Activated T-cell treated with anti-CD3 and anti-CD28 coated beads for 1 hour (primary cell): ENCODE results near the gene PHF23.
A peak's percentile ranks its signal among the peaks of the same experiment; 100 is the strongest.
"Not testable (repeated sequence)": the region's sequence is repeated elsewhere in the genome, so short reads cannot be mapped to it uniquely, and the experiment has no call there.

ENCODE experiments used
- DNase-seq: peaks from one replicate; pipeline ENCODE4 v3.0.0-alpha.2; 2020; ENCODE audit warnings: low read depth

Gene PHF23

DNA sequence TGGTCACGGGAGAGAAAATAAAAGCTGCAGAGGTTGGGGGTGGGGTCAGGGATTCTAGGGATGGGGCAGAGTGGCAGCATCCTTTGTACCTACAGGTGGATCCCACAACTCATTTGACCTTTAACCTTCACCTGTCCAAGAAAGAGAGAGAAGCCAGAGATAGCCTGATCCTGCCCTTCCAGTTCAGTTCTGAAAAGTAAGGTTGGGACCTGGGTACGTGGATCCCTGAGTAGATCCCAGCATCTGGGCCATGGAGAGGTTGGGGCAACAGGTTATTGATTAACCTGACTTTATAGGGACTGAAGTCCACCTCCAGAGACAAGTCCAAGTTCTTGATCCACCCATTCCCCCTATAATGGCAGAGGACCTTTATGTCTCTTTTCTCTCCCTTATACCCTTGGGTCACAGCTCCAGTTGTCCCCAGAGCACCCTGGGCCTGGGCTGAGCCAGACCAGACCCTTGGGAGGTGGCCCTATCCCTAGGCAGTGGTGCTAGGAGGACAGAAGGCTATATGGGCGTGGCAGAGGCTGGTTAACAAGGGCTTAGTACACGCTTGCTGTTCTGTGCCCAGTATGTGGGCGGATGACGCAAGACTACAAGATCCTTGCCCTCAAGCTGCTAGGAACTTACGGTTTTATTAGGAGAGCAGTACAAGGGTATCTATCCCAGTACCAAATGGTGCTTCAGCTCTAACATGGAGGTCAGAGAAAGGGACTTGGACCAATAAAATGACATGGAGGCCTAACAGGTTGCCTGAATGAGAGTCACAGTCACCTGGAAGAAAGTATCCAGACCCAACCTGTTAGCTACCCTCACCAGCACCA is 19.7 kb upstream of the PHF23 start:
- DNase-seq = no peak

DNA sequence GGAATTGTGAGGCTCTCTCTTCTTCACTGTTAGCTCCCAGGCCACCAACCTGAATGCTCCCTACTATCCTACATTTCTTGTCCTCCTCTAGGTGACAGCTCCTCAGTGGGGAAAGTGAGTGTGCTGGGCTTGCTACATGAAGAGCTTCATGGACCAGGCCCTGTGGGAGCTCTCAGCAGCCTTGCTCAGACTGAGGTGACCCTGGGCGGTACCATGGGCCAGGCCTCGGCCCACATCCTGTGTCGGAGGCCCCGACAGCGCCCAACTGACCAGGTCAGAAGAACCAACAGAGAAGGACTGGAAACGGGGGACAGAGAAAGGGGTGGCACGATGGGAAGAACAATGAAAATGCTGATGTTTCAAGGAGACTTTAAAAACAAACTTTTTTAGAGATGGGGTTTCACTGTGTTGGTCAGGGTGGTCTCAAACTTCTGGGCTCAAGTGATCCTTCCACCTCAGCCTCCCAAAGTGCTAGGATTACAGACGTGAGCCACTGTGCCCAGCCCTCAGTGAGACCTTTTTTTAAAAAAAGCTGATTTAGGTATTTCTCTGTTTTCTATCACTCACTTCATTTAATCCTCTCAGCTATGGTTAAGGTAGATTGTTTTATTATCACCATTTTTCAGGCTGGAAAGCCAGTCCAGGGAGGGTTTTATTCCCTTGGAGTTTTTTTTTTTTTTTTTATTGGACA is 17.7 kb upstream of the PHF23 start:
- DNase-seq = no peak

DNA sequence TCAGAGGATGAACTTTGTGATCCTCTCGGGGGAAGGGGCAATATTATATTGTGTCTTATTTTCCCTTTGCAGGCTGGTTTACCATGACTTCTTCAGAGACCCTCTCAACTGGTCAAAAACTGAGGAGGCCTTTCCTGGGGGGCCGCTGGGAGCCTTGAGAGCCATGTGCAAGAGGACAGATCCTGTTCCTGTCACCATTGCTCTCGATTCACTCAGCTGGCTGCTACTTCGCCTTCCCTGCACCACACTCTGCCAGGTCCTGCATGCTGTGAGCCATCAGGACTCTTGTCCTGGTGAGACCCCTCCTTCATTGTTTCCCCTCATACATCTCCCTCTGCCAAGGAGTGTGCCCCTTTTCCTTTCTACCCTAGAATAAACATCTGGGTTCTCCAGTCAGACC is 15.3 kb upstream of the PHF23 start:
- no peak for DNase-seq

DNA sequence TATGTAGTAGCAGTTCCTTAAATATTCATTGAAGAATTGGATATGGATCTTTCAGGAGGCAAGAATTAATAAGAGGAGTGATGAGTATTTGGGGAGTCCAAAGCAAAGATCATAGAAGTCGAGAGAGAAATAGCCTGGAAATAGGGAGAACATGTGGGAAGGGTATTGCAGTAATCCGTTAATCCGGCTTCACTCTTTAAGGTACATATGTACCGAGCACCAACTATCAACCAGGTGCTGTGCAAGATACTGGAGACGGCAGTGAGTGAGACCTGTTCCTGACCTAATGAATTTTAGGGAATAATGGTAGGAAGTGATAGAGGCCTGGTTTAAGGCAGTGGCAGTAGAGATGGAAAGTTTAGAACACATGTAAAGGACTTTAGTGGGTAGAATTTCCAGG is 13.8 kb upstream of the PHF23 start:
- no peak for DNase-seq

DNA sequence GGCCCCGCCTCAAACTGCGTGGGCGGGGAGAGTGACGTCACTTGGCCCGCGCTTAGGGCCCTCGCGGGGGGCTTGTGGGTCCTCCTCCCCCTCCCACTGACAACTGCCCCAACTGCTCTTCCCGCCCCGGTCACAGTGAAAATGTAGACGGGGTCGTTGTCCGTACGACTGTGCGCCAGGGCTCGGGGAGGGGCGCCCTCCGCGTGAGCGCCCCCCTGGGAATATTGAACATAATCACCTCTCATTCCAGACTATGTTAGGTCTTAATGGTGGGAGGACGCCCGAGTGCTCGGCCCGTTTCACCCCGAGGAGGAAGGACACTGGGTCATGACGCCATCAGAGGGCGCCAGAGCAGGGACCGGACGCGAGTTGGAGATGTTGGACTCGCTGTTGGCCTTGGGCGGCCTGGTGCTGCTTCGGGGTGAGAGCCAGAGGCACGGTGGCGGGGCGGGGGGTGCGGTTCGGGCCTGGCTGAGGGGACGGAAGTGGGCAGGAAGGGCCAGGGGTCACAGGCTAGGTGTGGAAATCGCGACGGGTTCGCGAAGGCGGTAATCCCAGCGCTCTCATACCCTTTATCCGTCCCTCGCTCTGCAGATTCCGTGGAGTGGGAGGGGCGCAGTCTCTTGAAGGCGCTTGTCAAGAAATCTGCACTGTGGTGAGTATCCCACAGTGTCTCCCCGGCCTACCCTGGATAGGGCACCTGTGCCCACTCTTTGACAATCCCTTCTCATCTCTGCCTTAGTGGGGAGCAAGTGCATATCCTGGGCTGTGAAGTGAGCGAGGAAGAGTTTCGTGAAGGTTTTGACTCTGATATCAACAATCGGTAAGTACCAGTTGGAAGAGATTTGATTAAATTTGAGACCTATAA is 13.2 kb upstream of the PHF23 start, which contains the start of gene ELP5:
Gene ELP5, plus strand, starts transcription at position 40 of the 868 bp plus-strand sequence. Its CDS starts 336 bp downstream, at position 376.
- peak; percentile 99 for DNase-seq

DNA sequence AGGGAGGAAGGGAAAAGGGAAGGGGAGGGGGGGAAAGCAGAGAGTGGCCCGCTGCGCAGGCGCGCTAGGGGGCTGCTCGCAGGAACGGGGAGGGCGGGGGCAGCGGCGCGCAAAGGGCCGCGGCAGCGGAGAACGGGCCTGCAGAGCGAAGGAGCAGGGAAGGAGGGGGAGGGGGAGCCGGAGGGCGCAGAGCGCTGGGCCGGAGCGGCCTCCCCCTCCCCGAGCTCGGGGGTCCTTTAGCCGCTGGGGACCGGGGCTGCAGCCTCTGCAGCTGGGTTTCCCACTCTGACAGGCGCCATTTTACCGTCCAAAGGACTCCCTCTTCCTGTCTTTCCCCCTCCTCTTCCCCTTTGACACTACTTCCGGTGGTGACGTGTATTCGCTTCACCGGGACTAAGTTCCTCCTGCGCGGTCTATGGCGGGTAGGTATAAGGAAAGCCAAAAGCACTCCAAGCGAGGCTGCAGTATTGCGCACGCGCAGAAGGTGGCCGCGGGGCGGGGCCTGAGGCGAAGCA is 12.5 kb upstream of the PHF23 start, which contains the start of gene CTDNEP1:
Gene CTDNEP1, minus strand, starts transcription at position 74 of the 515 bp plus-strand sequence. CDS start 438 bp downstream, outside the sequence.
- peak; percentile 67 for DNase-seq

DNA sequence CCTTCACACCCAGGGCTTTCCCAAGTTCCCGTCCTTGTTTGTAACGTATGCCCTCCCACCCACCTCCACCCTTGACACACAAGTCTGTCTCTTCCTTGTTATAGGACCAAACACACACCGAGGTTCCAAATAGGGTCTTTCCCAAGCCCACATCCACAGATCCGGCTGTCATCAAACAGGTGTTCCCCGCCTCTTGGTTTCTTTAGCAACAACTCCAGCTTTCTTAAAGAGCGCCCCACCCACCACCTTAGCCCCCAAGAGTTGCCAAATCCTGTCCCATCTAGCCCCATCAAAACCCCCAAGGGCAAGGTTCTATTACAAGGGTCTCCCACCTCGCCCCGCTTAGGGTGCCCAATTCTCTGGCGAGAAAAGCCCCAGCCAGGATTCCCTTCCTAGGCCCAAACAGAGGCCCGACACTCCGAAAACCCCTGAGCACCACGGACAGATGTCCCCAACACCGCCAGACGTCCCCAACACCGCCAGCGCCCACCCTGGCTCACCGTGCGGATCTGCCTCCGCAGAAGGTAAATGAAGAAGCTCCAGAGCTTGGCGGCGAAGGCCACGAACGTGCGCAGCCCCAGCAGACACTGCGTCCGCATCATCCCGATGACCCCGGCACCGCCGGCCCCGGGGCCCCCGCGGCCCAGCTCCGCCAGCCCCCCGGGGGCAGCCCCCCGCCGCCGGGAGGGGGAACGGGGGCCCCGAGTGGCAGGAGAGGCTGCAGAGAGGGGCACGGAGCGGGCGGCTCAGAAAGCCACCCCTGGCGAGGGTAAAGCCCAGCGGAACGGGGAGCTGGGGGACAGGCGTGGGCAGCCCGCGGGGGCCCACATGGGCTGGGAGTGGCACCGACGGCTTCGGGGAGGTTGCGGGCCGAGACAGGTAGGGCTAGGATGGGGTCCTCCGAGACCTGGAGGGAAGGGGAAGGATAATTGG is 11.7 kb upstream of the PHF23 start:
- no peak for DNase-seq

DNA sequence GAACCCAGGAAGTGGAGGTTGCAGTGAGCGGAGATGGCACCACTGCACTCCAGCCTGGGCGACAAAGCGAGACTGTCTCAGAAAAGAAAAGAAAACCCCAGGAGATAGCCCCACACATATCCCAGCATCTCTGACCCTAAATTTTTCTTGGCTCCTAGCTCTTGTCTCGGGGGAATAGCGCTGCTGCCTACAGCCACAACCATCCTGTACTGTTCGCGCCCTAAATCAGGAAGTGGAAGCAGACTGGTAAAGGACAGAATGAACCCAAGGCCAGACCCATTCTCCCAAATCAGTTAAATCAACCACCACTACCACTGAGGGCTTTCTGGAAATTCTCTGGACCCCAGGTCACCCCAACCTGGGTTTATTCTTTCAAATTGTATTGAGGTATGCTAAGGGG is 10.6 kb upstream of the PHF23 start:
- DNase-seq = no peak

DNA sequence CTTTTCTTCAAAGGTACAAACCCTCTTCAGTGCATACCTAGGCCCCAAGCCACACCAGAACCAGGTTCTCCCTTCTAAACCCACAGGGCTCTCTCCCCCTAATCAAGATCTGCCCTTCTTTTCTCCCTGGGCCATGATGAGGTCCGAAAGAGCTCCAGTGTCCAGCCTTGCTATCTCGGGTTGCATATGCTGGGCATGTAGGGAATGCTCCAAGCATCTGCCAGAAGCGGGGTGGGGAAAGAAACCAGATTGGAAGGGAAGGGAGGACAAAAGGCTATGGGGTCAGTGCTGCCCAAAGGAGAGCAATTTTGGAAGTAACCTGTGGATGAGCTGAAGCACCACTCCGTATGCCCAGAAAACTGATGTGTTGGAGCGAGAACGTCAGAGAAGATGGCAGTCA is 10.0 kb upstream of the PHF23 start:
- DNase-seq = no peak

DNA sequence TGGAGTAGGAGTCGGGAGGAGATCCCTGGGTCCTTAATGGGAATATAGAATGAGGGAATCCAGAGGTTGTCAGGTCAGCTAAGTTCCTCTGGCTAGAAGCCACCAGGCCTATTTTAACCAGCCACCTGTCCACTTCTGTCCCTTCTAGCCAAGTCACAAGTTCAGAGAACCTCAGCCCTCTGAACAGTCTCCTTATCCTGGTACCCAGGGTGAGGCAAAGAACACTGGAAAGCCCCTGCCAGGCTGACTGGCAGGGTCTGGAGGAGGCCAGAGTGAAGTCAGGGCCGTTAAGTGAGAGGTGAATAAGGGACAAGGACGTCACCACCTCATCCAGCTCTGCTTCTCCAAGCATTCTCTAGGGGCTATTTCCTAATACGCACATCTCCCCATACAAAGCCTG is 9.5 kb upstream of the PHF23 start:
- no peak for DNase-seq

DNA sequence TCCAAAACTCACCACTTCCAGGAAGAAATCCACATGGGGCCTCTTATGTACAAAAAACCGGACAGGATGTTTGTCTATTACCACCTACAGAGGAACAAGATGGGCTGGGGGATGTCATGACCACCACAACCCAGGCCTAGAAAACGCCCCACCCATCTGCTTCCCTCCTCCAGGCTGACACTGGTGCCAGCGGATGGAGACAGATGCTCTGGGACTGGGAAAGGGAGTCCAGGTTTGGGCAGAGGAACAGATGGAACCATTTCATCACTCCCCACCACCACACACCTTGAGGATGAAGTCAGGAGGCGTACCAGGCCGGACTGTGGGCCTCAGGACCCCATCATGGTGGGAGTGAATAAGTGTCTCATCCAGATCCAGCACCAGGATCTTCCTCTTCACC is 7.5 kb upstream of the PHF23 start:
- no peak for DNase-seq

DNA sequence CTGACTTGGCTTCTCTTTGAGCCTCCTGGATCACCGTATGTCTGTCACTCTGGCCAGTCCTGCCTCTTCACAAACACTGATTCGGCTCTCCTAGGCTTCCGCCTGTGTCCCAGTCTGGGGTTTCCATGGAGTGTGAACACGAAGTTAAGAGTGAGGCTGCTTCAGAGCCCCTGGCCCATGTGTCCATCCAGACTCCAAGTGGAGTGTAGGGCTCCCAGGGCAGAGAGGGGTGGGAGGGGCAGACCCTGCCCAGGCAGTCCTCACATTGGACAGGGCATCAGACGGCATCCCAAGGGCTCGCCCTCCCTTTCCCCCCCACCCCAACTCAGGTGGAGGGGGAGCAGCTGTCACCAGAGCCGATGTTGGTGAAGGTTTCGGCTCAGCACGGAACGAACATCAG is 4.6 kb upstream of the PHF23 start:
- DNase-seq = not testable (repeated sequence)

DNA sequence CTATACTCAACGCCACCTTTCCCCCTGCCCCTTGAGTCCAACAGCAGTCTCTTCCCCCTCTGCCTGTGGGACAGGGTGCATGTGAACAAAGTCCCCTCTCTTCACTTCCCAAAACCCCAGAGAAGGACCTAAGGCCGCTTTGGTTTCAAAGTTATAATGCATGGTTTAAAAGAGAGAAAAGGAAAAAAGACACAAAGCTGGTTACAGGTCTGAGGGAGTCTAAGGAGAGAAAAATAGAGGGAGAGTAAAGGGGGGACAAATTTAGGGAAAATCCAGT is 4.1 kb upstream of the PHF23 start:
- DNase-seq = no peak

DNA sequence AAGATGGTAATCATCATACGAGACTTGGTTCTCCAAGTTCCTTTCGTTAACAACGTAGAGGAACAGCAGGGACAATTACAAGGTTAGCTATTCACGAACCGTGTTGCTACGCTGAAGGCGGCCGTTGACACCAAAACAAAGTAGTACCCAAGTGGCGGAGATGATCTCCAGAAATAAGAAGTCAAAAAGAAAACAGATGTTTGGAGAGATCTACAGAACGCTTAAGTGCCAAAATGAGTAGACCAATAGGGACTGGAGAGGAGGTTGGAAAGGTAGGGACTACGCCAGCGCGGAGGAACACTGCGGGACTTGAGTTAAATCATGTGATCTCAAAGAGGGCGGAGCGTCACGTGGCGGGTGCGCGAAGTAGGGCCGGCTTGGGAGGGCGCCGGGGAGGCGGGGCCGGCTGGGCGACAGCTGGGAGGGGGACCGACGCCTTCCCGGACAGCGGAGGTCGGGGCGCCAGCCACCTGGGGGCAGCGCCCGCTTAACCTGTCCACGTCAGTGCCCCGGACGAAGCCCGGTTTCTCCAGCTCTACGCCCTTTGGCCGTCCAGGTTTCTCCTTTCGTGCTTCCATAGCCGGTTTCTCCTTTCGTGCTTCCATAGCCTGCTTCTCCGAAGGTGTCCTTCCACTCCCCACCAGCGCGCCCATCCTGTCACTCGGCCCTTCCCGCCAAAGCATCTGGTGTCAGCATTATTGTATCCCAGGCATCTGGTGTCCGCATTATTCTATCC is 3.6 kb upstream of the PHF23 start:
- DNase-seq = peak; percentile 93

DNA sequence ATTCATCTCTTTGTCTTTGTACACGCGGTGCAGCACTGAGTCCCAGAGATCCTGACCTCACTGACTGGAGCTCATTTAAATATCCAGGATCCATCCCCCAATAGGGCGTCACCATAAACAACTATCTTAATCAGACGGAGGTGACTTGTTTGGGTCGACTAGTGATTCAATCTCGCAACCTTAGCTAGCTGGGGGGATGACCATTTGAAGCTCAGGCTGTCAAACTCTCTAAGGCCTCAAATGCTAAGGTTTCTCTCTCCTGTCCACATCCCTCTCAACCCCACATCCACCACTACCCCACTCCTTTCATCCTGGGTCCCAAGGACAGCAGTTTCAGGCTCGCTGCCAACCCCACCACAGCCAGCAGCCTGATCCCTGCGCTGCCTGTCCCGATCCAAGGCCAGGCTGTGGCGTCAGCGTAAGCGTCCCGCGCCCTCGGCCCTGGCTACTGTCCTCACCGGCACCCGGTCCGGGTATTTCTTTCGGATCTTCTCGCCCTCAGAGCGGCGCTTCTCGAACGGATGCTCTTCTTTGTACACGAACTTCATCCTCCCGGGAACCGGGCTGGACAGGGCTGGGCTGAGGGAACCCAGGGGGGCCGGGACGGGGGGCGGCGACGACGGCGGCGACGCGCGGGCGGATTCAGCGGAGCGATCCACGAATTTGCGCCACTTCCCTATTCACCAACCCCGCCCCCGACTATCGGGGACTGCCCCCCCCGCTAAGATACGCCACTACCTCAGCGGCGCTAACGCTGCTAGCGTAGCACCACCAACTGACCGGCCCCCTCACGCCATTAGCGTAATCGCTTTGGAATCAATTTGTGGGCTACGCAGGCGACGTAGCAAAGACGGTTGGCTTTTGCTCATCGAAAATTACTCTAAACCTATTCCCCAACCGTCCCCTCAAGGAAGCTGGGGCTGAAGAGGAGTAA is 2.8 kb upstream of the PHF23 start, which contains the start of gene GABARAP:
Gene GABARAP, minus strand, starts transcription at position 667 of the 934 bp plus-strand sequence. Its CDS starts 119 bp downstream, at position 548.
- DNase-seq = peak; percentile 94

DNA sequence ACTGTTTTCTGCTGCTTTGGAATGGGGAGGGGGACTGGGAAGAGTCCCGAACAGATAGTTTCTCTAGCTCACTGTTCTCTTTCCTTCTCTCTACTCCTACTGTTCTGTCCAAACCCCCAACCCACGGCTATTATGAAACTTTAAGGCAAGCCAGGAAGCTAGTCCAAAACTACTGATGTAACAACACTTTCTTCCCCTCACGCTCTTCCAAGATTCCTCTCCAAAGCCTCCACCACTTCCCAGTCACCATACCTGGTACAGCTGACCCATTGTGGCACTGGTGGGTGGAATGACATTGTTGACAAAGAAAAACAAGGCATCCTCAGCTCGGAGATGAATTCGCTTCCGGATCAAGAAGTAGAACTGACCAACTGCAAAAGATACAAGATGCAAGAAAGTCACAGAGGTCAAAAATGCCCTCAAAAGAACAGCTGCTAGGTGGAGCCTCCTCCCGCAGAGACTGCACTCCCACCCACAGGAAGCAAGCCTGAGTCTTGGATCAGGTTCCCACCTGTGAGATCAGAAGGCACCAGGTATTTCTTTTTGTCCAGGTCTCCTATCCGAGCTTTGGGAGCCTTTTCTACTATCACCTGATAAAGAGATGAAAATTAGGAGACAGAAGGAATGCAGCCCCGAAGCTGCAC is 2.0 kb upstream of the PHF23 start:
- DNase-seq = no peak

DNA sequence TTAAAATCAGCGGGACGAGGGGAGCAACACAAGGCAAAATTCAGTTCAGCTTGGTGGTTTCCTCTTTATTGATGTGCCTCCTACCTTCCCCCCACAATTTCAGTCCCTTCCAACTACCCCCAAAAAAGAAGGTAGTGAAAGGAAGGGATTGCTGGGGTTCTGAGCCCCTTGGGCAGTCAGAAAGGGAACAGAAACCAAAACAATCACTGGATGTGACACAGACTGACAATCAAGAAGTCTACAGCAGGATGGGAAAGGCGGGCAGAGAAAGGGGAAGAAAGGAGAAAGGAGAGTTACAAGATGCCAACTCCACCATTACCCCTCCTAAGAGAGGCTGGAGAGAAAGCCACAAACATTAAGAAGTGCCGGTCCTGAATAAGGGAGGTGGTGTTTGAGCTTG is 1.1 kb upstream of the PHF23 start:
- no peak for DNase-seq

DNA sequence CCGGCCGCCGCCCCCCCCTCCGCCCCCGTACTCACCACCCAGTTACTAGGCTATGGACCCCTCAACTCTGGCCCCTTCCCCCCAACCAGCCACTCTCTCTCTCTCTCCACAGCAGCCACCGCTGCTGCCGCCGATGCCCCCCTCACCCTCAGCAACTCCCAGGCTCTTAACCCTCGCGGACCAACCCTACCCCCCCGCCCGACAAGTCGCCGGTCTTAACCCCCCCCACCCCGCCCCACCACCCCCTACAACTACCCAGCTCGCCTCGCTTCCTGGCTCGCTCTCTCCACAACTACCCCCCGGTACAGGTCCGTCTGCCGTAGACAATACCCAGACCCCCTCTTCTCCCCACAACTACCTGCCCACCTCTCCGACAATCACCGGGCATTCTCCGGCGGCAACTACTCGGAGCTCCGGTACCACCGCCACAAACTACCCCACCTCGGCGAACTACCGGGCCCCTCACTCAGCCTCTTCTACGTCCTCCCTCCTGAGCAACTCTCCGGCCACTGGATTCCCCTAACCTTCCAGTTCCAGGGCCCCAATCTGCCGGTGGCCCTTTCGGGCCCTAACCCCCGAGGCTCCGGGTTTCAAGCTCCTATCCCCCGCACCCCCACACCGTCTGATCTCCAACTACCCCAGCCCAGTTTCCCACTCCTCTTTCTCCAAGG is 702 bp downstream of the PHF23 start:
- DNase-seq = no peak
